Liver (tissue), 9 donors: ENCODE data around the gene SLC35C1. TPM values are rescaled to one million over a fixed set of nuclear protein-coding genes. Genes with fewer than 3 reads are reported as not detected.

Experiments
- DNase-seq: peaks from one replicate; pipeline ENCODE4 v3.0.0-alpha.2; 2017; ENCODE audit warnings: low spot score
- H3K27ac ChIP-seq, 2 donors: one replicate each; pipeline ENCODE4 v1.7.0; 2013; ENCODE audit warnings: inconsistent platforms in 2 of 2, low read length in 2 of 2, control low read depth in 1 of 2, low read depth in 1 of 2, mild to moderate bottlenecking in 1 of 2
- H3K27me3 ChIP-seq, 4 donors: one replicate each; pipeline versions ENCODE4 v1.6.1 to v1.7.0; 2013; ENCODE audit warnings: low read length in 3 of 4, inconsistent platforms in 1 of 4, mild to moderate bottlenecking in 1 of 4, moderate library complexity in 1 of 4; ENCODE audit not compliant: control insufficient read depth in 4 of 4, insufficient read depth in 4 of 4
- H3K36me3 ChIP-seq, 4 donors: one replicate each; pipeline versions ENCODE4 v1.6.1 to v1.7.0; 2013; ENCODE audit warnings: low read length in 3 of 4, mild to moderate bottlenecking in 3 of 4, low read depth in 1 of 4, moderate library complexity in 1 of 4; ENCODE audit not compliant: control insufficient read depth in 4 of 4, insufficient read depth in 3 of 4
- H3K4me1 ChIP-seq, 4 donors: one replicate each; pipeline versions ENCODE4 v1.6.1 to v1.7.0; 2013; ENCODE audit warnings: low read length in 3 of 4, mild to moderate bottlenecking in 3 of 4, moderate library complexity in 1 of 4; ENCODE audit not compliant: control insufficient read depth in 4 of 4, insufficient read depth in 4 of 4
- H3K4me3 ChIP-seq, 3 donors: one replicate each; pipeline versions ENCODE4 v1.6.1 to v1.7.0; 2013; ENCODE audit warnings: low read length in 3 of 3, control low read depth in 1 of 3, low read depth in 1 of 3, mild to moderate bottlenecking in 1 of 3
- H3K9ac ChIP-seq, 2 donors: one replicate each; pipeline ENCODE4 v1.7.0; 2013; ENCODE audit warnings: low read length in 2 of 2, mild to moderate bottlenecking in 2 of 2, moderate library complexity in 2 of 2, control low read depth in 1 of 2, low read depth in 1 of 2
- H3K9me3 ChIP-seq, 4 donors: one replicate each; pipeline versions ENCODE4 v1.6.1 to v1.7.0; 2013; ENCODE audit warnings: low read length in 3 of 4; ENCODE audit not compliant: control insufficient read depth in 4 of 4
- FOXA2 ChIP-seq: IDR thresholded peaks from 2 replicates; pipeline ENCODE4 v1.6.1; 2016; ENCODE audit warnings: antibody characterized with exemption
- HNF4A ChIP-seq, 2 donors: conservative IDR thresholded peaks; 2 replicates each; pipeline ENCODE4 v1.6.1; 2016; ENCODE audit warnings: antibody characterized with exemption in 2 of 2, mild to moderate bottlenecking in 2 of 2
- HNF4G ChIP-seq: IDR thresholded peaks from 2 replicates; pipeline ENCODE4 v1.6.1; 2016; ENCODE audit warnings: antibody characterized with exemption
- NR2F2 ChIP-seq: IDR thresholded peaks from 2 replicates; pipeline ENCODE4 v1.6.1; 2016; ENCODE audit warnings: antibody characterized with exemption
- SP1 ChIP-seq: IDR thresholded peaks from 2 replicates; pipeline ENCODE4 v1.6.1; 2018; ENCODE audit warnings: antibody characterized with exemption, mild to moderate bottlenecking
- TAF1 ChIP-seq: conservative IDR thresholded peaks from 2 replicates; pipeline ENCODE4 v1.6.1; 2016; ENCODE audit warnings: antibody characterized with exemption, mild to moderate bottlenecking
- WGBS: extraction: QIAGEN DNeasy Blood & Tissue Kit; methylation state at CpG from one replicate; pipeline ENCODE4 v1.1.7; 2013; 5-methylcytosine and 5-hydroxymethylcytosine counted together
- polyA plus RNA-seq, 2 donors: library from polyadenylated mRNA; stranded (reverse) in 1 of 2; unstranded in 1 of 2; fragments of 200-250 nt in 1 of 2; fragments of >200 nt in 1 of 2; fragmentation: Nextera tagmentation in 1 of 2; extraction: Ambion mirVana in 1 of 2; gene quantifications; one replicate each; pipeline versions ENCODE4 v1.2.1 to v1.2.3, GENCODE V29; 2013 to 2015
- total RNA-seq, 2 donors: library from RNA; depleted of rRNA; stranded (reverse); fragments of >200 nt; gene quantifications; one replicate each; pipeline ENCODE4 v1.2.3, GENCODE V29; 2014
- TF ChIP-seq, protein P1 (sequence below): IDR thresholded peaks from 2 replicates; pipeline ENCODE4 v1.6.1; 2016; ENCODE audit warnings: antibody characterized with exemption
- TF ChIP-seq, protein P2 (sequence below): IDR thresholded peaks from 2 replicates; pipeline ENCODE4 v1.6.1; 2016; ENCODE audit warnings: antibody characterized with exemption, mild to moderate bottlenecking
- TF ChIP-seq, protein P3 (sequence below): IDR thresholded peaks from 2 replicates; pipeline ENCODE4 v1.6.1; 2016; ENCODE audit warnings: antibody characterized with exemption
- TF ChIP-seq, protein P4 (sequence below): IDR thresholded peaks from 2 replicates; pipeline ENCODE4 v1.6.1; 2016; ENCODE audit warnings: antibody characterized with exemption
- donor health status: healthy.
- donor health status: healthy.
- donor health status: healthy.
- donor health status: healthy.
- donor health status: healthy.

SLC35C1 gene
- total and polyA plus RNA-seq, 4 donors, result 2.5 to 82.0 (median 46.1) TPM

DNA sequence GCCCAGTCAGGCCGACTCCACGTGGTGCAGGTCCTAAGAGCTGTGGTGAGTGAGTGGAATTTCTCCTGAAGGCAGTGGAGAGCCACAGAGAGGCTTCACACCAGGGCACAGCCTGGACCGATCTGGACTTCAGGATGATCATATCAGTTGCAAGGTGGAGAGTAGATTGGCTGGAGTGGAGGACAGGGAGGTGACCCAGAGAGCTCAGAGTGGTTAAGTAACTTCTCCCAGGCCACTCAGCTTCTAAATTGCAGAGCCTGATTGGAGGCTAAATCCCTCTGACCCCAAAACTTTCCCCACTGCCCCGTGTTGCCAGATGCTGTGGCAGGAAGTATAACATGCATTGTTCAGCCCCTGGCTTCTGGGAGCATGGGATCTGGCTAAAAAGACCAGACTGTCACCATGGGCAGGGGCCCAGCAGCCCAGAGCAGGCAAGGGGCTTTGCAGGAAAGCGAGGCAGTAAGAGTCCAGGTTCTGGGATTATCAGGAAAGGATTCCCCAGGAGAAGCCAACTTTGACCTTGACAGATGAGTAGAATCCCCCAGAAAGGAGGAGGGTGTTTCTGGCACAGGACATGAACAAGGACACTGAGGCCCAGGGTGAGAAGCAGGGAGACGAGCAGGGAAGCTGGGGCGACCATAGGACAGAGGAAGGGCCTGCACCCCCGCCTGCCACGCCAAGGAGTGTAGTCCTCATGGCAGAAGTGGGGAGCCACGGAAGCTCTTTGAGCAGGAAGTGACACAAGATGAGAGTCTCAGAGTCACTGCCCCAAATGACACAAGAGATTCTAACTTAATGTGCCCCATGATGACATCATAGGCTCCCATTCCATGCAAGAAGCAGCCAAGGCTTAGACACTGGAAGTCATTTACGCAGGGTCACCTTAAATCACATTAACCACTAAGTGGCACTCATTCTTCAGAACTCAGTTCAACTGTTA lies 4.8 kb downstream of the SLC35C1 start:
- WGBS, result 92% methylated on average over 11 of the region's 11 CpGs

DNA sequence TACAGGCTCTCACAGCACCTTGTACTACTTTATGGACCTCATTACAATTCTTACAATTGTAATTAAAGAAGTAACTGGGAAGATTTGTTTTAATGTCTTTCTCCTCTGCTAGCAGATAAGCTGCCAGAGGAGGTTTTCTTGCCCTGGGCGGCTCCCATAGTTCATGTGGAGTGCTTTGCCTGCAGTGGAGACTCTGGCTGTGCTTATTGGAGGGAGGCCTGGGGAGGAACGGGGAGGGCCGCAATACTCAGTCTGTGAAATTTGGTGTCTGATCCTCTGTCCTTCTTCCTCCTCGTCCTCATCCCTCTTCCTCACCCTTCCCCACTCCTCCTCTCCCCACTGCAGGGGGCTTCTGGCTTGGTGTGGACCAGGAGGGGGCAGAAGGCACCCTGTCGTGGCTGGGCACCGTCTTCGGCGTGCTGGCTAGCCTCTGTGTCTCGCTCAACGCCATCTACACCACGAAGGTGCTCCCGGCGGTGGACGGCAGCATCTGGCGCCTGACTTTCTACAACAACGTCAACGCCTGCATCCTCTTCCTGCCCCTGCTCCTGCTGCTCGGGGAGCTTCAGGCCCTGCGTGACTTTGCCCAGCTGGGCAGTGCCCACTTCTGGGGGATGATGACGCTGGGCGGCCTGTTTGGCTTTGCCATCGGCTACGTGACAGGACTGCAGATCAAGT lies 5.6 kb downstream of the SLC35C1 start:
- Histone ChIP-seq H3K9me3 (no peaks in the 10 kb centered on the region), H3K36me3 (peaks cover 10 to 42% (median 20%) of the 10 kb centered on the region in 4 donors), H3K27ac (no peak overlapping the region), H3K4me1 (peaks cover 8 to 34% (median 25%) of the 10 kb centered on the region in 4 donors), H3K4me3 (no peak overlapping the region), H3K27me3 (no peaks in the 10 kb centered on the region), H3K9ac (no peak overlapping the region)
- DNase-seq, result no peak
- TF ChIP-seq, protein P1, sequence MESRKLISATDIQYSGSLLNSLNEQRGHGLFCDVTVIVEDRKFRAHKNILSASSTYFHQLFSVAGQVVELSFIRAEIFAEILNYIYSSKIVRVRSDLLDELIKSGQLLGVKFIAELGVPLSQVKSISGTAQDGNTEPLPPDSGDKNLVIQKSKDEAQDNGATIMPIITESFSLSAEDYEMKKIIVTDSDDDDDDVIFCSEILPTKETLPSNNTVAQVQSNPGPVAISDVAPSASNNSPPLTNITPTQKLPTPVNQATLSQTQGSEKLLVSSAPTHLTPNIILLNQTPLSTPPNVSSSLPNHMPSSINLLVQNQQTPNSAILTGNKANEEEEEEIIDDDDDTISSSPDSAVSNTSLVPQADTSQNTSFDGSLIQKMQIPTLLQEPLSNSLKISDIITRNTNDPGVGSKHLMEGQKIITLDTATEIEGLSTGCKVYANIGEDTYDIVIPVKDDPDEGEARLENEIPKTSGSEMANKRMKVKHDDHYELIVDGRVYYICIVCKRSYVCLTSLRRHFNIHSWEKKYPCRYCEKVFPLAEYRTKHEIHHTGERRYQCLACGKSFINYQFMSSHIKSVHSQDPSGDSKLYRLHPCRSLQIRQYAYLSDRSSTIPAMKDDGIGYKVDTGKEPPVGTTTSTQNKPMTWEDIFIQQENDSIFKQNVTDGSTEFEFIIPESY, result no peak
- TF ChIP-seq, protein P2, sequence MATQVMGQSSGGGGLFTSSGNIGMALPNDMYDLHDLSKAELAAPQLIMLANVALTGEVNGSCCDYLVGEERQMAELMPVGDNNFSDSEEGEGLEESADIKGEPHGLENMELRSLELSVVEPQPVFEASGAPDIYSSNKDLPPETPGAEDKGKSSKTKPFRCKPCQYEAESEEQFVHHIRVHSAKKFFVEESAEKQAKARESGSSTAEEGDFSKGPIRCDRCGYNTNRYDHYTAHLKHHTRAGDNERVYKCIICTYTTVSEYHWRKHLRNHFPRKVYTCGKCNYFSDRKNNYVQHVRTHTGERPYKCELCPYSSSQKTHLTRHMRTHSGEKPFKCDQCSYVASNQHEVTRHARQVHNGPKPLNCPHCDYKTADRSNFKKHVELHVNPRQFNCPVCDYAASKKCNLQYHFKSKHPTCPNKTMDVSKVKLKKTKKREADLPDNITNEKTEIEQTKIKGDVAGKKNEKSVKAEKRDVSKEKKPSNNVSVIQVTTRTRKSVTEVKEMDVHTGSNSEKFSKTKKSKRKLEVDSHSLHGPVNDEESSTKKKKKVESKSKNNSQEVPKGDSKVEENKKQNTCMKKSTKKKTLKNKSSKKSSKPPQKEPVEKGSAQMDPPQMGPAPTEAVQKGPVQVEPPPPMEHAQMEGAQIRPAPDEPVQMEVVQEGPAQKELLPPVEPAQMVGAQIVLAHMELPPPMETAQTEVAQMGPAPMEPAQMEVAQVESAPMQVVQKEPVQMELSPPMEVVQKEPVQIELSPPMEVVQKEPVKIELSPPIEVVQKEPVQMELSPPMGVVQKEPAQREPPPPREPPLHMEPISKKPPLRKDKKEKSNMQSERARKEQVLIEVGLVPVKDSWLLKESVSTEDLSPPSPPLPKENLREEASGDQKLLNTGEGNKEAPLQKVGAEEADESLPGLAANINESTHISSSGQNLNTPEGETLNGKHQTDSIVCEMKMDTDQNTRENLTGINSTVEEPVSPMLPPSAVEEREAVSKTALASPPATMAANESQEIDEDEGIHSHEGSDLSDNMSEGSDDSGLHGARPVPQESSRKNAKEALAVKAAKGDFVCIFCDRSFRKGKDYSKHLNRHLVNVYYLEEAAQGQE, result no peak
- WGBS, result 96% methylated on average over 23 of the region's 23 CpGs

More for the DNA sequence above, 4.8 kb downstream of the SLC35C1 start:
- no peaks in the 10 kb centered on the region for H3K27me3 ChIP-seq
- no peak overlapping the region for H3K9ac ChIP-seq
- H3K36me3 ChIP-seq, result peaks cover 10 to 42% (median 20%) of the 10 kb centered on the region in 4 donors
- peak overlapping the region in 1 of 2 donors; percentile 4 for H3K27ac ChIP-seq
- H3K4me1 ChIP-seq, result peaks cover 8 to 36% (median 26%) of the 10 kb centered on the region in 4 donors
- no peak for DNase-seq
- H3K4me3 ChIP-seq, result no peak overlapping the region
- H3K9me3 ChIP-seq, result no peaks in the 10 kb centered on the region
- TF ChIP-seq, protein P3, sequence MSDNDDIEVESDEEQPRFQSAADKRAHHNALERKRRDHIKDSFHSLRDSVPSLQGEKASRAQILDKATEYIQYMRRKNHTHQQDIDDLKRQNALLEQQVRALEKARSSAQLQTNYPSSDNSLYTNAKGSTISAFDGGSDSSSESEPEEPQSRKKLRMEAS, result no peak
- TF ChIP-seq HNF4A (conservative IDR thresholded peaks at IDR 0.05) (no peak), NR2F2 (no peak), TAF1 (no peak), FOXA2 (no peak), SP1 (no peak), HNF4G (no peak)
- TF ChIP-seq, protein P1, result no peak
- TF ChIP-seq, protein P4, sequence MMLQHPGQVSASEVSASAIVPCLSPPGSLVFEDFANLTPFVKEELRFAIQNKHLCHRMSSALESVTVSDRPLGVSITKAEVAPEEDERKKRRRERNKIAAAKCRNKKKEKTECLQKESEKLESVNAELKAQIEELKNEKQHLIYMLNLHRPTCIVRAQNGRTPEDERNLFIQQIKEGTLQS, result no peak
